AG08395 (cell line): ENCODE data around the gene CYSRT1.
A peak's percentile ranks its signal among the peaks of the same experiment; 100 is the strongest.
"Not testable (repeated sequence)": the region's sequence is repeated elsewhere in the genome, so short reads cannot be mapped to it uniquely, and the experiment has no call there.

Experiments
- DNase-seq: peaks from one replicate; pipeline ENCODE4 v3.0.0; 2012; ENCODE audit warnings: mixed read lengths, low spot score

Gene CYSRT1

GRCh38 chr9:137237759-137238726 is 13.1 kb downstream of the CYSRT1 start:
- no peak for DNase-seq

- DNase-seq, result not testable (repeated sequence)
These were observed 14.7 kb downstream of the CYSRT1 start for GRCh38 chr9:137239541-137240200.

GRCh38 chr9:137240318-137240840 is 15.4 kb downstream of the CYSRT1 start:
- peak; percentile 81 for DNase-seq

- peak; percentile 100 for DNase-seq
These were observed 16.0 kb downstream of the CYSRT1 start, which contains the start of gene TUBB4B for GRCh38 chr9:137240841-137241489. TSS of gene TUBB4B (plus strand) at chr9:137241287. CDS start at chr9:137241361, 74 bp downstream.

- DNase-seq, result peak; percentile 73
These were observed 16.7 kb downstream of the CYSRT1 start for GRCh38 chr9:137241490-137242268.

GRCh38 chr9:137242269-137243203 is 17.6 kb downstream of the CYSRT1 start:
- DNase-seq, result no peak

- not testable (repeated sequence) for DNase-seq
These were observed 18.3 kb downstream of the CYSRT1 start for GRCh38 chr9:137243266-137243625.

- DNase-seq, result no peak
These were observed 18.9 kb downstream of the CYSRT1 start for GRCh38 chr9:137243626-137244485.

GRCh38 chr9:137244486-137245449 is 19.8 kb downstream of the CYSRT1 start:
- DNase-seq, result no peak

GRCh38 chr9:137245450-137246421 is 20.8 kb downstream of the CYSRT1 start:
- DNase-seq, result no peak

- no peak for DNase-seq
These were observed 22.4 kb downstream of the CYSRT1 start for GRCh38 chr9:137247135-137247915.

- no peak for DNase-seq
These were observed 22.9 kb downstream of the CYSRT1 start for GRCh38 chr9:137247916-137248175.

GRCh38 chr9:137250329-137251193 is 25.6 kb downstream of the CYSRT1 start:
- DNase-seq, result no peak

- no peak for DNase-seq
These were observed 26.2 kb downstream of the CYSRT1 start, which contains the start of gene STPG3 for GRCh38 chr9:137251194-137251461. TSS of gene STPG3 (plus strand) at chr9:137251286. CDS start at chr9:137251287, 1 bp downstream.

GRCh38 chr9:137251490-137252268 is 26.7 kb downstream of the CYSRT1 start:
- no peak for DNase-seq
